HCT116 (cell line): Measurements from ENCODE around the gene LRRC75A. TPM values are rescaled to one million over a fixed set of nuclear protein-coding genes. Genes with fewer than 3 reads are reported as not detected.

Experiments
- ATAC-seq: fragments of 200-7000 bp; cut with Tn5 transposase; 2 replicates; pipeline ENCODE4 v1.9.1; 2020; ENCODE audit warnings: mild to moderate bottlenecking, moderate library complexity
- BruUV-seq: library from RNA; stranded (reverse); fragments of 400-500 nt; replicated peaks from 2 replicates; lab custom pipeline; 2021; lab: Mats Ljungman, UMichigan
- CTCF ChIA-PET: fragments of 300-600 bp; sonication (Branson Sonifier 250); formaldehyde crosslinking; loops from one replicate; lab custom pipeline; 2021; ENCODE audit warnings: antibody characterized with exemption; lab: Charles Lee
- POLR2A ChIA-PET: fragments of 300-600, 350-600 bp; sonication (Branson Sonifier 250); formaldehyde crosslinking; loops from one replicate; lab custom pipeline; 2021; ENCODE audit warnings: antibody characterized with exemption; lab: Charles Lee
- RAD21 ChIA-PET, 2 experiments: fragments of 300-600 bp; sonication (Branson Sonifier 250); formaldehyde crosslinking; loops; one replicate each; lab custom pipeline; 2023; ENCODE audit warnings: low total read pairs in 2 of 2; ENCODE audit not compliant: uncharacterized antibody in 2 of 2, unreplicated experiment in 2 of 2, low non-redundant PET in 1 of 2; lab: Charles Lee
- DNase-seq: peaks from one replicate; pipeline ENCODE4 v3.0.0-alpha.2; 2010; ENCODE audit warnings: low read depth, low spot score
- H2AFZ ChIP-seq: fragments of 200-600 bp; shearing (Covaris generic), sonication (generic); 2 replicates; pipeline ENCODE4 v1.6.1; 2017; ENCODE audit warnings: low read depth, mixed run types, mixed read lengths, antibody characterized with exemption, low read length; ENCODE audit not compliant: poor library complexity, severe bottlenecking
- H3K27ac ChIP-seq: 2 replicates; pipeline ENCODE4 v1.5.1; 2012; ENCODE audit warnings: low read depth, low read length
- H3K27me3 ChIP-seq: fragments of 200-600 bp; sonication (generic); 2 replicates; pipeline ENCODE4 v1.6.1; 2016; ENCODE audit warnings: mixed run types, low read length, mixed read lengths; ENCODE audit not compliant: insufficient read depth
- H3K36me3 ChIP-seq, 2 experiments: fragments of 200-500 bp in 1 of 2; fragments of 200-600 bp in 1 of 2; sonication (Bioruptor generic) in 1 of 2; sonication (generic) in 1 of 2; 2 replicates each; pipeline versions ENCODE4 v1.5.1 to v1.6.1; 2014 to 2016; ENCODE audit warnings: low read length in 2 of 2, inconsistent platforms in 1 of 2, mixed read lengths in 1 of 2, mixed run types in 1 of 2; ENCODE audit not compliant: insufficient read depth in 2 of 2, control insufficient read depth in 1 of 2
- H3K4me1 ChIP-seq, 2 experiments: fragments of 200-600 bp in 1 of 2; sonication (generic) in 1 of 2; 2 replicates each; pipeline versions ENCODE4 v1.5.1 to v1.6.1; 2012 to 2017; ENCODE audit warnings: low read length in 2 of 2, inconsistent platforms in 1 of 2, mild to moderate bottlenecking in 1 of 2, mixed read lengths in 1 of 2, mixed run types in 1 of 2, moderate library complexity in 1 of 2; ENCODE audit not compliant: insufficient read depth in 2 of 2, control insufficient read depth in 1 of 2
- H3K4me2 ChIP-seq: fragments of 200-600 bp; sonication (generic); 2 replicates; pipeline ENCODE4 v1.6.1; 2017; ENCODE audit warnings: mixed run types, low read length, mixed read lengths
- H3K4me3 ChIP-seq, 2 experiments: fragments of 200-600 bp in 1 of 2; sonication (generic) in 1 of 2; replicated peaks in 1 of 2; 2 replicates each; pipeline ENCODE4 v1.5.1; 2011 to 2016; ENCODE audit warnings: low read length in 2 of 2, control low read depth in 1 of 2, low read depth in 1 of 2, mild to moderate bottlenecking in 1 of 2, mixed read lengths in 1 of 2, mixed run types in 1 of 2
- H3K79me2 ChIP-seq: fragments of 200-600 bp; sonication (generic); 2 replicates; pipeline ENCODE4 v1.6.1; 2017; ENCODE audit warnings: mild to moderate bottlenecking, mixed run types, low read length, moderate library complexity, mixed read lengths; ENCODE audit not compliant: insufficient read depth
- H3K9ac ChIP-seq: fragments of 200-600 bp; sonication (generic); 2 replicates; pipeline ENCODE4 v1.6.1; 2016; ENCODE audit warnings: low read length, mixed read lengths
- H3K9me2 ChIP-seq: fragments of 200-600 bp; sonication (generic), shearing (Covaris generic); 2 replicates; pipeline ENCODE4 v1.6.1; 2017; ENCODE audit warnings: mixed run types, mild to moderate bottlenecking, moderate library complexity; ENCODE audit not compliant: insufficient read depth
- H3K9me3 ChIP-seq, 2 experiments: fragments of 200-500 bp in 1 of 2; fragments of 200-600 bp in 1 of 2; sonication (Bioruptor generic) in 1 of 2; sonication (generic) in 1 of 2; 2 replicates each; pipeline ENCODE4 v1.6.1; 2014 to 2017; ENCODE audit warnings: low read length in 2 of 2, mixed read lengths in 2 of 2, inconsistent platforms in 1 of 2, low read depth in 1 of 2, mild to moderate bottlenecking in 1 of 2, mixed run types in 1 of 2, moderate library complexity in 1 of 2; ENCODE audit not compliant: control insufficient read depth in 1 of 2, insufficient read depth in 1 of 2
- H4K20me1 ChIP-seq: fragments of 200-600 bp; sonication (generic), shearing (Covaris generic); 2 replicates; pipeline ENCODE4 v1.6.1; 2017; ENCODE audit warnings: mixed run types, mild to moderate bottlenecking, moderate library complexity; ENCODE audit not compliant: insufficient read depth
- CEBPB ChIP-seq: IDR thresholded peaks from 2 replicates; pipeline ENCODE4 v1.6.1; 2012; ENCODE audit warnings: low read depth
- EGR1 ChIP-seq: IDR thresholded peaks from 2 replicates; pipeline ENCODE4 v1.6.1; 2012; ENCODE audit warnings: low read depth
- EZH2 ChIP-seq: fragments of 200-600 bp; sonication (generic); IDR thresholded peaks from 2 replicates; pipeline ENCODE4 v1.6.1; 2017; ENCODE audit warnings: antibody characterized with exemption, mixed run types
- JUND ChIP-seq: IDR thresholded peaks from 2 replicates; pipeline ENCODE4 v1.6.1; 2012
- POLR2A ChIP-seq: IDR thresholded peaks from 2 replicates; pipeline ENCODE4 v1.7.0; 2011; ENCODE audit warnings: borderline replicate concordance; ENCODE audit not compliant: insufficient read depth, insufficient read length; ENCODE audit errors: extremely low read depth
- POLR2AphosphoS5 ChIP-seq: IDR thresholded peaks from 2 replicates; pipeline ENCODE4 v1.6.1; 2011; ENCODE audit warnings: mild to moderate bottlenecking, low read depth, low read length, moderate library complexity
- RAD21 ChIP-seq: IDR thresholded peaks from 2 replicates; pipeline ENCODE4 v1.6.1; 2012; ENCODE audit warnings: low read depth, mild to moderate bottlenecking
- SP1 ChIP-seq: IDR thresholded peaks from 2 replicates; pipeline ENCODE4 v1.6.1; 2012; ENCODE audit warnings: low read depth
- TCF7L2 ChIP-seq: IDR thresholded peaks from 2 replicates; pipeline ENCODE4 v1.7.0; 2011; ENCODE audit warnings: borderline replicate concordance, inconsistent platforms; ENCODE audit not compliant: insufficient read depth, insufficient read length; ENCODE audit errors: extremely low read depth
- intact Hi-C: fragments of 100-400 bp; cut with micrococcal nuclease; formaldehyde crosslinking; loops from 2 replicates; pipeline ENCODE4 v1.10.0; 2022
- total RNA-seq: library from RNA; stranded (reverse); gene quantifications from one replicate; pipeline ENCODE4 v1.2.1, GENCODE V29; 2021; ENCODE audit not compliant: unreplicated experiment
- TF ChIP-seq, protein P1 (sequence below): IDR thresholded peaks from 2 replicates; pipeline ENCODE4 v1.6.1; 2012
- TF ChIP-seq, protein P2 (sequence below): IDR thresholded peaks from 2 replicates; pipeline ENCODE4 v1.6.1; 2012
- TF ChIP-seq, protein P3 (sequence below): IDR thresholded peaks from 2 replicates; pipeline ENCODE4 v1.6.1; 2012; ENCODE audit warnings: low read depth

The LRRC75A gene
- total RNA-seq, 1 experiment from 2014 or later, result 2.3 TPM

DNA sequence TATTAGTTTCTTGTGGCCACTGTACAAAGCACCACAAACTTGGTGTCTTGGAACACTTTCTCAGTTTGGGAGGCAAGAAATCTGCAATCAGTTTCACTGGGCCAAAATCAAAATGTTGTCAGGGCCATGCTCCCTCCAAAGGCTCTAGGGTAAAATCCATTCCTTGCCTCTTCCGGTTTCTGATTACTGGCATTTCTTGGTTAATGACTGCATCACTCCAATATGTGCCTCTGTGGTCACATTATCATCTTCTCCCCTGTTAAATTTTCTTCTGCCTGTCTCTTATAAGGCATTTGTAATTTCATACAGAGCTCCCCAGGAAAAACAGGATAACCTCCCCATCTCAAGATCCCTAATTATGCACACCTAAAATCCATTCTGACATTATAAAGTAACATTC, 42.2 kb upstream of the LRRC75A start:
- Histone ChIP-seq H3K36me3 (no peaks in the 10 kb centered on the region), H3K4me3 (no peak overlapping the region), H2AFZ (no peak overlapping the region), H3K27ac (no peak overlapping the region), H3K9ac (no peak overlapping the region), H3K4me2 (no peak overlapping the region), H3K27me3 (no peaks in the 10 kb centered on the region), H4K20me1 (no peaks in the 10 kb centered on the region), H3K4me1 (peaks cover 0 to 5% of the 10 kb centered on the region in 2 experiments; a peak in 1 of 4 replicates), H3K79me2 (no peaks in the 10 kb centered on the region), H3K9me2 (no peaks in the 10 kb centered on the region), H3K9me3 (0 out of 4 replicates have a peak, but pooled peaks cover 0 to under 1% of the 10 kb centered on the region in 2 experiments)
- no TSS peak for BruUV-seq
- ChIA-PET CTCF (no interaction called here), POLR2A (no interaction called here), RAD21 (no interaction called here)
- intact Hi-C loops, result no loop called here
- DNase-seq (no peak), ATAC-seq (no peak)
- no peak for TF ChIP-seq POLR2A
- TF ChIP-seq, protein P1, sequence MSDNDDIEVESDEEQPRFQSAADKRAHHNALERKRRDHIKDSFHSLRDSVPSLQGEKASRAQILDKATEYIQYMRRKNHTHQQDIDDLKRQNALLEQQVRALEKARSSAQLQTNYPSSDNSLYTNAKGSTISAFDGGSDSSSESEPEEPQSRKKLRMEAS, result no peak
- TF ChIP-seq, protein P2, sequence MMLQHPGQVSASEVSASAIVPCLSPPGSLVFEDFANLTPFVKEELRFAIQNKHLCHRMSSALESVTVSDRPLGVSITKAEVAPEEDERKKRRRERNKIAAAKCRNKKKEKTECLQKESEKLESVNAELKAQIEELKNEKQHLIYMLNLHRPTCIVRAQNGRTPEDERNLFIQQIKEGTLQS, result no peak
- no peak for TF ChIP-seq TCF7L2
- TF ChIP-seq CEBPB, result no peak

DNA sequence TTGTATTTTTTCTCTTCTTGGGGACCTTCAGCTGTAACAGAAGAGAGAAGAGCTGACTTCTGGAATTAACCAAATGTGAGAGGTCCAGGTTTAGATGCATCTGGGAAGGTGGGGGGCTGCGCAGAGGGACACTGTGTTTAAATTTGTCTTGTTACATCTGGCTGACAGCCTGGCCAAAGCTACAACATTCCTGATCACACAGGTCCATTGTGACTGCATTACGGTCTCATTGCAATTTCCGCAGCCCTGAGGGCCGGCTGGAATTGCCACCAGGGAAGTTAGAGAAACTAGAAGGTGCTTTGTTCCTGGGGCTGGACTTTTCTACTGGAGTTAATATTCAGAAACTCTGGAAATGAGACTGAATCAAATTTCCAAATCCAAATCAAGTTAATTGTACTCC, 37.9 kb upstream of the LRRC75A start:
- RAD21 ChIA-PET, result no interaction called here
- Histone ChIP-seq H3K9me3 (no peaks in the 10 kb centered on the region), H3K36me3 (no peaks in the 10 kb centered on the region), H3K4me3 (no peak overlapping the region), H3K9me2 (no peaks in the 10 kb centered on the region), H3K27ac (no peak overlapping the region), H2AFZ (no peak overlapping the region), H3K4me1 (no peaks in the 10 kb centered on the region), H4K20me1 (no peaks in the 10 kb centered on the region), H3K27me3 (no peaks in the 10 kb centered on the region), H3K79me2 (no peaks in the 10 kb centered on the region), H3K4me2 (no peak overlapping the region), H3K9ac (no peak overlapping the region)
- TF ChIP-seq TCF7L2 (no peak), POLR2AphosphoS5 (no peak), CEBPB (no peak), EZH2 (no peak), RAD21 (no peak), EGR1 (no peak), JUND (no peak), SP1 (no peak)
- TF ChIP-seq, protein P3, sequence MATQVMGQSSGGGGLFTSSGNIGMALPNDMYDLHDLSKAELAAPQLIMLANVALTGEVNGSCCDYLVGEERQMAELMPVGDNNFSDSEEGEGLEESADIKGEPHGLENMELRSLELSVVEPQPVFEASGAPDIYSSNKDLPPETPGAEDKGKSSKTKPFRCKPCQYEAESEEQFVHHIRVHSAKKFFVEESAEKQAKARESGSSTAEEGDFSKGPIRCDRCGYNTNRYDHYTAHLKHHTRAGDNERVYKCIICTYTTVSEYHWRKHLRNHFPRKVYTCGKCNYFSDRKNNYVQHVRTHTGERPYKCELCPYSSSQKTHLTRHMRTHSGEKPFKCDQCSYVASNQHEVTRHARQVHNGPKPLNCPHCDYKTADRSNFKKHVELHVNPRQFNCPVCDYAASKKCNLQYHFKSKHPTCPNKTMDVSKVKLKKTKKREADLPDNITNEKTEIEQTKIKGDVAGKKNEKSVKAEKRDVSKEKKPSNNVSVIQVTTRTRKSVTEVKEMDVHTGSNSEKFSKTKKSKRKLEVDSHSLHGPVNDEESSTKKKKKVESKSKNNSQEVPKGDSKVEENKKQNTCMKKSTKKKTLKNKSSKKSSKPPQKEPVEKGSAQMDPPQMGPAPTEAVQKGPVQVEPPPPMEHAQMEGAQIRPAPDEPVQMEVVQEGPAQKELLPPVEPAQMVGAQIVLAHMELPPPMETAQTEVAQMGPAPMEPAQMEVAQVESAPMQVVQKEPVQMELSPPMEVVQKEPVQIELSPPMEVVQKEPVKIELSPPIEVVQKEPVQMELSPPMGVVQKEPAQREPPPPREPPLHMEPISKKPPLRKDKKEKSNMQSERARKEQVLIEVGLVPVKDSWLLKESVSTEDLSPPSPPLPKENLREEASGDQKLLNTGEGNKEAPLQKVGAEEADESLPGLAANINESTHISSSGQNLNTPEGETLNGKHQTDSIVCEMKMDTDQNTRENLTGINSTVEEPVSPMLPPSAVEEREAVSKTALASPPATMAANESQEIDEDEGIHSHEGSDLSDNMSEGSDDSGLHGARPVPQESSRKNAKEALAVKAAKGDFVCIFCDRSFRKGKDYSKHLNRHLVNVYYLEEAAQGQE, result no peak
- ATAC-seq (no peak), DNase-seq (no peak)
- POLR2A ChIA-PET, result no interaction called here
- CTCF ChIA-PET, result interaction anchor here (1.7 kb wide), 1 partner anchor 8 kb away, joined by 5 read pairs; no protein-coding TSS in a partner anchor
- no TSS peak for BruUV-seq
- intact Hi-C loops, result loop anchor here (10.0 kb wide), 1 partner anchor 345 kb away; no protein-coding TSS in a partner anchor
